GM12878 (cell line): ENCODE results near the gene SDHC. TPM values are rescaled to one million over a fixed set of nuclear protein-coding genes. Genes with fewer than 3 reads are reported as not detected.
A peak's percentile ranks its signal among the peaks of the same experiment; 100 is the strongest.

ENCODE experiments used
- ASH2L ChIP-seq: fragments of 300-600, 200-600 bp; sonication (generic); IDR thresholded peaks from 2 replicates; pipeline ENCODE4 v1.6.1; 2017; ENCODE audit warnings: low read depth, mild to moderate bottlenecking, borderline replicate concordance
- BCLAF1 ChIP-seq: fragments of 450-650 bp; IDR thresholded peaks from 2 replicates; pipeline ENCODE4 v1.6.1; 2017; ENCODE audit warnings: antibody characterized with exemption, mild to moderate bottlenecking, moderate library complexity
- BHLHE40 ChIP-seq, 2 experiments: fragments of 450-650 bp in 1 of 2; IDR thresholded peaks; 2 replicates each; pipeline ENCODE4 v1.6.1; 2011 to 2017; ENCODE audit warnings: low read depth in 2 of 2, borderline replicate concordance in 1 of 2, improper control_type of control experiment in 1 of 2, low read length in 1 of 2, mild to moderate bottlenecking in 1 of 2
- CHD2 ChIP-seq: IDR thresholded peaks from 2 replicates; pipeline ENCODE4 v1.6.1; 2011; ENCODE audit warnings: low read depth, low read length, improper control_type of control experiment, borderline replicate concordance
- EED ChIP-seq: sonication (generic); IDR thresholded peaks from 2 replicates; pipeline ENCODE4 v1.6.1; 2016; ENCODE audit warnings: antibody characterized with exemption, low read depth
- EGR1 ChIP-seq, 2 experiments: IDR thresholded peaks; 1 replicate in 1 of 2; 2 replicates in 1 of 2; pipeline ENCODE4 v1.6.1; 2011 to 2012; ENCODE audit warnings: low read depth in 2 of 2, low read length in 2 of 2, borderline replicate concordance in 1 of 2, mild to moderate bottlenecking in 1 of 2, moderate library complexity in 1 of 2
- EP300 ChIP-seq, 2 experiments: fragments of 150-350 bp in 1 of 2; IDR thresholded peaks; 2 replicates each; pipeline ENCODE4 v1.6.1; 2011 to 2012; ENCODE audit warnings: low read depth in 2 of 2, low read length in 2 of 2, borderline replicate concordance in 1 of 2, improper control_type of control experiment in 1 of 2, inconsistent platforms in 1 of 2; ENCODE audit not compliant: control insufficient read depth in 1 of 2
- ESRRA ChIP-seq: IDR thresholded peaks from 2 replicates; pipeline ENCODE4 v1.6.1; 2012; ENCODE audit warnings: mild to moderate bottlenecking, low read length, improper control_type of control experiment
- KAT2A ChIP-seq: conservative IDR thresholded peaks from 2 replicates; pipeline ENCODE4 v1.6.1; 2011; ENCODE audit warnings: low read depth, low read length; ENCODE audit not compliant: control insufficient read depth
- MTA3 ChIP-seq: IDR thresholded peaks from 2 replicates; pipeline ENCODE4 v1.6.1; 2012; ENCODE audit warnings: low read length, inconsistent platforms, borderline replicate concordance
- NR2C1 ChIP-seq: fragments of 450-650 bp; IDR thresholded peaks from 2 replicates; pipeline ENCODE4 v1.6.1; 2017; ENCODE audit warnings: antibody characterized with exemption, mild to moderate bottlenecking, moderate library complexity
- POU2F2 ChIP-seq: IDR thresholded peaks from 3 replicates; pipeline ENCODE4 v1.6.1; 2011; ENCODE audit warnings: low read depth, mild to moderate bottlenecking, low read length, borderline replicate concordance
- SPI1 ChIP-seq: IDR thresholded peaks from 2 replicates; pipeline ENCODE4 v1.6.1; 2011; ENCODE audit warnings: low read depth, mild to moderate bottlenecking, low read length, moderate library complexity, borderline replicate concordance; ENCODE audit not compliant: insufficient read depth
- ZBTB4 ChIP-seq: fragments of 450-650 bp; formaldehyde crosslinking; IDR thresholded peaks from 2 replicates; pipeline ENCODE4 v1.4.0; 2022; ENCODE audit warnings: mild to moderate bottlenecking, moderate library complexity
- ZNF622 ChIP-seq: fragments of 450-650 bp; IDR thresholded peaks from 2 replicates; pipeline ENCODE4 v1.6.1; 2017; ENCODE audit warnings: mild to moderate bottlenecking, inconsistent platforms
- polyA plus RNA-seq, 11 experiments: library from polyadenylated mRNA; depleted of rRNA in 4 of 11; unstranded in 6 of 11; stranded (reverse) in 5 of 11; fragments of >200 nt; fragmentation: Nextera tagmentation in 4 of 11; fragmentation: Illumina TruSeq in 1 of 11; extraction: Ambion mirVana in 4 of 11; extraction: Trizol in 1 of 11; gene quantifications; 1 replicate in 1 of 11; 2 replicates in 10 of 11; pipeline versions ENCODE4 v1.2.1 to v1.2.3, GENCODE V29; 2011 to 2016; ENCODE audit warnings: inconsistent platforms in 2 of 11, missing spikeins in 2 of 11, low read depth in 1 of 11
- total RNA-seq, 4 experiments: library from RNA; depleted of rRNA in 3 of 4; stranded (reverse); fragments of >200 nt in 3 of 4; fragmentation: Illumina TruSeq in 1 of 4; extraction: Trizol in 1 of 4; gene quantifications; 2 replicates each; pipeline versions ENCODE4 v1.2.1 to v1.2.3, GENCODE V29; 2013 to 2021
- TF ChIP-seq, protein P1 (sequence below): fragments of 450-650 bp; IDR thresholded peaks from 2 replicates; pipeline ENCODE4 v1.6.1; 2016; ENCODE audit warnings: mild to moderate bottlenecking
- TF ChIP-seq, protein P2 (sequence below): fragments of 450-650 bp; IDR thresholded peaks from 2 replicates; pipeline ENCODE4 v1.6.1; 2018; ENCODE audit warnings: borderline replicate concordance, mild to moderate bottlenecking; ENCODE audit not compliant: partially characterized antibody

SDHC gene
- total and polyA plus RNA-seq, 10 of the 15 experiments (the other 5 are each of a cell fraction or from before 2014, with no cell fraction given): 18.4 to 340 (median 178) TPM

DNA sequence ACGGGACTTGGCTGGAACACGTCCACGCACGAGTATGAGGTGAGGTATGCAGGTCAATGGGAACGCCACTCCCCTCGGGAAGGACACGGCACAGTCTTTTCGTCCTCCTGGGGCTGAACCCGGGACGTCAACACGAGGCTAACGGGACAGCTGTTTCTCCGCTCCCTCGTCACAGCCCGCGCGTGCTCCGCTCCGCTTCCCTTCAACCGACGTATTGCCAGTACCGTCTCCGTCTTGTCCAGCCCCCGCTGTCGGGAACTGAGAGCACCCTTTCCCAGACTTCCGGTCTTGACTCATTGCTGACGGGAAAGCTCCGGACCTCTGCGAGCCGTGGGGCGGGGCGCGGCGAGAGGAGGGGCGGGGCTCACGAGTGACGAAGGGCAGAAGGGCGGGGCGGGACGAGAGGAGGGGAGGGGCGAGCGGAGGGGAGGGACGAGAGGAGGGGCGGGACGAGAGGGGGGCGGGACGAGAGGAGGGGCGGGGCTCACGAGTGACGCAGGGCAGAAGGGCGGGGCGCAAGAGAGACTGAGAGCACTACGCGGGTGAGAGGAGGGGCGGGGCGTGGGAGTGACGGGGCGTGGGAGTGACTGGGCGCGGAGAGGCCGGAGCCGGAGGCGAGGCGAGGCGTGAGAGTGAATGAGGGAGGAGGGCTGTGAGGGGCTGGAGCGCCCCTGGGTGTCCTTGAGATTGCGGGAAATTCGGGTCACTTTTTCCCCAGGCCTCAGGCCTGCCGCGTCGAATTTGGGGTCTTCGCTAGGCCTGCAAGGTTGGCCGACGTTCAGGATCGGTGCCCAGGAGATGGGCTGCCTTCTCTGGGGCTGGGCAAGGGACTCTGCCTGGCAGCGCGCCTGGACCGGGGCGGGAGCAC is 75.7 kb downstream of the SDHC start (continued):
- TF ChIP-seq EP300 (IDR thresholded peaks at IDR 0.05; ENCODE audit: borderline replicate concordance in 1 of 2, control insufficient read depth in 1 of 2, low read depth in 2 of 2, low read length in 2 of 2) (0 out of 4 replicates have a peak, but pooled peaks of 1 of the 2 experiments have one; percentile 37), ASH2L (no peak), KAT2A (no peak), SPI1 (no peak), NR2C1 (no peak), BCLAF1 (no peak), MTA3 (no peak), BHLHE40 (IDR thresholded peaks at IDR 0.05; ENCODE audit: borderline replicate concordance in 1 of 2, low read depth in 2 of 2, low read length in 1 of 2) (peak; percentile 38 to 66; a peak in 3 of 4 replicates), ZNF622 (no peak), CHD2 (peak; percentile 44), POU2F2 (0 out of 3 replicates have a peak, but pooled peaks have one; percentile 14), ZBTB4 (no peak), ESRRA (no peak), EED (peak; percentile 75; the same call in 1 of the 2 replicates), EGR1 (IDR thresholded peaks at IDR 0.05; ENCODE audit: borderline replicate concordance in 1 of 2, low read depth in 2 of 2, low read length in 2 of 2) (peak in 1 of 2 experiments; percentile 97; a peak in 2 of 3 replicates)
- TF ChIP-seq, protein P1, sequence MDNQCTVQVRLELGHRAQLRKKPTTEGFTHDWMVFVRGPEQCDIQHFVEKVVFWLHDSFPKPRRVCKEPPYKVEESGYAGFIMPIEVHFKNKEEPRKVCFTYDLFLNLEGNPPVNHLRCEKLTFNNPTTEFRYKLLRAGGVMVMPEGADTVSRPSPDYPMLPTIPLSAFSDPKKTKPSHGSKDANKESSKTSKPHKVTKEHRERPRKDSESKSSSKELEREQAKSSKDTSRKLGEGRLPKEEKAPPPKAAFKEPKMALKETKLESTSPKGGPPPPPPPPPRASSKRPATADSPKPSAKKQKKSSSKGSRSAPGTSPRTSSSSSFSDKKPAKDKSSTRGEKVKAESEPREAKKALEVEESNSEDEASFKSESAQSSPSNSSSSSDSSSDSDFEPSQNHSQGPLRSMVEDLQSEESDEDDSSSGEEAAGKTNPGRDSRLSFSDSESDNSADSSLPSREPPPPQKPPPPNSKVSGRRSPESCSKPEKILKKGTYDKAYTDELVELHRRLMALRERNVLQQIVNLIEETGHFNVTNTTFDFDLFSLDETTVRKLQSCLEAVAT: no peak
- TF ChIP-seq, protein P2, sequence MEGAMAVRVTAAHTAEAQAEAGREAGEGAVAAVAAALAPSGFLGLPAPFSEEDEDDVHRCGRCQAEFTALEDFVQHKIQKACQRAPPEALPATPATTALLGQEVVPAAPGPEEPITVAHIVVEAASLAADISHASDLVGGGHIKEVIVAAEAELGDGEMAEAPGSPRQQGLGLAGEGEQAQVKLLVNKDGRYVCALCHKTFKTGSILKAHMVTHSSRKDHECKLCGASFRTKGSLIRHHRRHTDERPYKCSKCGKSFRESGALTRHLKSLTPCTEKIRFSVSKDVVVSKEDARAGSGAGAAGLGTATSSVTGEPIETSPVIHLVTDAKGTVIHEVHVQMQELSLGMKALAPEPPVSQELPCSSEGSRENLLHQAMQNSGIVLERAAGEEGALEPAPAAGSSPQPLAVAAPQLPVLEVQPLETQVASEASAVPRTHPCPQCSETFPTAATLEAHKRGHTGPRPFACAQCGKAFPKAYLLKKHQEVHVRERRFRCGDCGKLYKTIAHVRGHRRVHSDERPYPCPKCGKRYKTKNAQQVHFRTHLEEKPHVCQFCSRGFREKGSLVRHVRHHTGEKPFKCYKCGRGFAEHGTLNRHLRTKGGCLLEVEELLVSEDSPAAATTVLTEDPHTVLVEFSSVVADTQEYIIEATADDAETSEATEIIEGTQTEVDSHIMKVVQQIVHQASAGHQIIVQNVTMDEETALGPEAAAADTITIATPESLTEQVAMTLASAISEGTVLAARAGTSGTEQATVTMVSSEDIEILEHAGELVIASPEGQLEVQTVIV: no peak
